Activated CD4-positive, alpha-beta T cell treated with anti-CD3 and anti-CD28 coated beads, Interleukin-2, amount 50 U/mL, for 4 hours (primary cell): ENCODE results near the gene PNKD.
"Not testable (repeated sequence)": the region's sequence is repeated elsewhere in the genome, so short reads cannot be mapped to it uniquely, and the experiment has no call there.

Source experiments
- DNase-seq, 2 experiments: peaks; one replicate each; pipeline ENCODE4 v3.0.0-alpha.2; 2020

Gene PNKD

GRCh38 chr2:218257390-218257981, 12.8 kb upstream of the PNKD start:
- peak; percentile 56 to 57 for DNase-seq

GRCh38 chr2:218259099-218259961, 11.0 kb upstream of the PNKD start:
- no peak for DNase-seq

GRCh38 chr2:218260166-218260565, 10.2 kb upstream of the PNKD start:
- DNase-seq: no peak

GRCh38 chr2:218260742-218261422, 9.4 kb upstream of the PNKD start, which contains the start of gene GPBAR1:
Gene GPBAR1, plus strand, starts transcription at chr2:218261015. Its CDS starts 1,710 bp downstream, at chr2:218262725.
- DNase-seq: no peak

- no peak for DNase-seq
Observed at GRCh38 chr2:218261423-218262236, 8.7 kb upstream of the PNKD start.

- DNase-seq: no peak
Observed at GRCh38 chr2:218262237-218262600, 8.1 kb upstream of the PNKD start.

GRCh38 chr2:218262631-218263586, 7.4 kb upstream of the PNKD start:
- DNase-seq: no peak

GRCh38 chr2:218263817-218264641, 6.3 kb upstream of the PNKD start:
- no peak for DNase-seq

GRCh38 chr2:218264773-218265561, 5.4 kb upstream of the PNKD start:
- no peak for DNase-seq

- no peak for DNase-seq
Observed at GRCh38 chr2:218265626-218266025, 4.7 kb upstream of the PNKD start.

GRCh38 chr2:218266316-218266979, 3.9 kb upstream of the PNKD start:
- DNase-seq: no peak

- DNase-seq: no peak
Observed at GRCh38 chr2:218267259-218267658, 3.1 kb upstream of the PNKD start.

- DNase-seq: no peak
Observed at GRCh38 chr2:218270721-218271486, 585 bp downstream of the PNKD start.

- no peak for DNase-seq
Observed at GRCh38 chr2:218271487-218271797, 1.1 kb downstream of the PNKD start.

GRCh38 chr2:218271865-218272530, 1.7 kb downstream of the PNKD start:
- DNase-seq: no peak

- peak; percentile 75 to 76 for DNase-seq
Observed at GRCh38 chr2:218272531-218273212, 2.4 kb downstream of the PNKD start.

- not testable (repeated sequence) for DNase-seq
Observed at GRCh38 chr2:218273214-218273907, 3.0 kb downstream of the PNKD start.
